B cell (primary cell): ENCODE measurements around the gene LRRN2. TPM values are rescaled to one million over a fixed set of nuclear protein-coding genes. Genes with fewer than 3 reads are reported as not detected.

ENCODE experiments used
- ATAC-seq: fragments of 200-7000 bp; cut with Tn5 transposase; one replicate; pipeline ENCODE4 v1.10.0; 2021; ENCODE audit warnings: low read depth, mild to moderate bottlenecking, moderate number of reproducible peaks, moderate library complexity
- CTCF ChIA-PET: fragments of 350-600 bp; sonication (Branson Sonifier 250); formaldehyde crosslinking; loops from one replicate; lab custom pipeline; 2021; ENCODE audit warnings: antibody characterized with exemption, inconsistent platforms; lab: Charles Lee
- POLR2A ChIA-PET: fragments of 350-600 bp; sonication (Branson Sonifier 250); formaldehyde crosslinking; loops from one replicate; lab custom pipeline; 2021; ENCODE audit warnings: antibody characterized with exemption; lab: Charles Lee
- DNase-seq: peaks from one replicate; pipeline ENCODE4 v3.0.0; 2013
- H2AFZ ChIP-seq: 2 replicates; pipeline ENCODE4 v1.6.1; 2012; ENCODE audit warnings: mild to moderate bottlenecking, low read depth, low read length; ENCODE audit not compliant: insufficient read depth, poor library complexity, severe bottlenecking
- H3K27ac ChIP-seq, 2 donors: 1 replicate in 1 of 2; 2 replicates in 1 of 2; pipeline ENCODE4 v1.5.1; 2012 to 2013; ENCODE audit warnings: low read length in 2 of 2, mild to moderate bottlenecking in 2 of 2, moderate library complexity in 1 of 2
- H3K27me3 ChIP-seq, 4 experiments: fragments of 200-600 bp in 1 of 4; sonication (generic) in 1 of 4; replicated peaks in 1 of 4; 1 replicate in 2 of 4; 2 replicates in 2 of 4; pipeline versions ENCODE4 v1.6.1 to v1.7.0; 2013 to 2016; ENCODE audit warnings: low read length in 3 of 4, mild to moderate bottlenecking in 2 of 4, mixed read lengths in 1 of 4, moderate library complexity in 1 of 4; ENCODE audit not compliant: insufficient read depth in 4 of 4, control insufficient read depth in 3 of 4; ENCODE audit errors: control extremely low read depth in 1 of 4
- H3K36me3 ChIP-seq, 2 experiments: replicated peaks in 1 of 2; 1 replicate in 1 of 2; 2 replicates in 1 of 2; pipeline versions ENCODE4 v1.6.1 to v1.7.1; 2013; ENCODE audit warnings: low read length in 1 of 2; ENCODE audit not compliant: insufficient read depth in 2 of 2, control insufficient read depth in 1 of 2; ENCODE audit errors: control extremely low read depth in 1 of 2, extremely low read depth in 1 of 2
- H3K4me1 ChIP-seq, 2 donors: fragments of 200-600 bp in 1 of 2; sonication (generic) in 1 of 2; 1 replicate in 1 of 2; 2 replicates in 1 of 2; pipeline versions ENCODE4 v1.5.1 to v1.6.1; 2013 to 2017; ENCODE audit warnings: low read length in 2 of 2; ENCODE audit not compliant: control insufficient read depth in 2 of 2, insufficient read depth in 2 of 2
- H3K4me2 ChIP-seq: replicated peaks from 2 replicates; pipeline ENCODE3; 2012; ENCODE audit warnings: mild to moderate bottlenecking, low read depth, low read length; ENCODE audit not compliant: poor library complexity, severe bottlenecking
- H3K4me3 ChIP-seq, 5 experiments: fragments of 200-600 bp in 1 of 5; sonication (generic) in 1 of 5; 1 replicate in 3 of 5; 2 replicates in 2 of 5; pipeline versions ENCODE4 v1.5.1 to v1.7.0; 2011 to 2016; ENCODE audit warnings: low read length in 4 of 5, mild to moderate bottlenecking in 4 of 5, low read depth in 2 of 5, control low read depth in 1 of 5, moderate library complexity in 1 of 5; ENCODE audit not compliant: insufficient read depth in 1 of 5; ENCODE audit errors: control extremely low read depth in 1 of 5, extremely low read depth in 1 of 5
- H3K79me2 ChIP-seq: fragments of 200-600 bp; sonication (generic); one replicate; pipeline ENCODE4 v1.6.0; 2016; ENCODE audit warnings: low read length; ENCODE audit not compliant: control insufficient read depth, insufficient read depth
- H3K9ac ChIP-seq: fragments of 200-600 bp; sonication (generic); 2 replicates; pipeline ENCODE4 v1.6.1; 2017; ENCODE audit warnings: mild to moderate bottlenecking, low read length, moderate library complexity
- H3K9me3 ChIP-seq, 3 donors: one replicate each; pipeline versions ENCODE4 v1.6.1 to v1.7.1; 2013; ENCODE audit warnings: low read length in 2 of 3; ENCODE audit not compliant: control insufficient read depth in 2 of 3, insufficient read depth in 1 of 3; ENCODE audit errors: control extremely low read depth in 1 of 3
- H4K20me1 ChIP-seq: 2 replicates; pipeline ENCODE4 v1.6.0; 2012; ENCODE audit warnings: mild to moderate bottlenecking, low read length; ENCODE audit not compliant: insufficient read depth, control insufficient read depth, poor library complexity, severe bottlenecking
- H3K27ac Mint-ChIP-seq: one replicate; pipeline ENCODE4 v1.8.0; 2021; ENCODE audit warnings: mixed read lengths
- H3K27me3 Mint-ChIP-seq: one replicate; pipeline ENCODE4 v1.8.0; 2021; ENCODE audit warnings: mixed read lengths
- H3K4me1 Mint-ChIP-seq: one replicate; pipeline ENCODE4 v1.8.0; 2021; ENCODE audit warnings: mixed read lengths
- H3K4me3 Mint-ChIP-seq: one replicate; pipeline ENCODE4 v1.8.0; 2021; ENCODE audit warnings: mixed read lengths
- H3K9me3 Mint-ChIP-seq: one replicate; pipeline ENCODE4 v1.8.0; 2022; ENCODE audit warnings: mixed read lengths; ENCODE audit not compliant: insufficient read depth
- EZH2 ChIP-seq: IDR thresholded peaks from 2 replicates; pipeline ENCODE4 v1.6.1; 2012; ENCODE audit warnings: borderline replicate concordance, low read depth, mild to moderate bottlenecking, moderate library complexity, low read length; ENCODE audit not compliant: insufficient read depth, poor library complexity, severe bottlenecking
- WGBS: methylation state at CpG from one replicate; pipeline ENCODE4 v1.1.5; 2013; ENCODE audit warnings: missing lambda C conversion rate; ENCODE audit not compliant: insufficient coverage; 5-methylcytosine and 5-hydroxymethylcytosine counted together
- intact Hi-C: fragments of 100-400 bp; cut with micrococcal nuclease; formaldehyde crosslinking; loops from one replicate; pipeline ENCODE4 v1.10.0; 2022
- polyA plus RNA-seq: library from polyadenylated mRNA; depleted of rRNA; stranded (reverse); fragments of >200 nt; gene quantifications from 2 replicates; pipeline ENCODE4 v1.2.3, GENCODE V29; 2012
- total RNA-seq, 2 donors: library from RNA; stranded (reverse); fragments of 120-200 nt in 1 of 2; gene quantifications; 1 replicate in 1 of 2; 2 replicates in 1 of 2; pipeline versions ENCODE4 v1.2.3 to v1.2.4, GENCODE V29; 2013 to 2022
- TF ChIP-seq, protein P1 (sequence below): fragments of 200-600 bp; IDR thresholded peaks from one replicate; pipeline ENCODE4 v1.8.0; 2022; ENCODE audit warnings: antibody characterized with exemption, mild to moderate bottlenecking

Gene LRRN2
- total and polyA plus RNA-seq, 2 donors (not counting 1 experiment from before 2014, with no cell fraction given), result not detected

DNA sequence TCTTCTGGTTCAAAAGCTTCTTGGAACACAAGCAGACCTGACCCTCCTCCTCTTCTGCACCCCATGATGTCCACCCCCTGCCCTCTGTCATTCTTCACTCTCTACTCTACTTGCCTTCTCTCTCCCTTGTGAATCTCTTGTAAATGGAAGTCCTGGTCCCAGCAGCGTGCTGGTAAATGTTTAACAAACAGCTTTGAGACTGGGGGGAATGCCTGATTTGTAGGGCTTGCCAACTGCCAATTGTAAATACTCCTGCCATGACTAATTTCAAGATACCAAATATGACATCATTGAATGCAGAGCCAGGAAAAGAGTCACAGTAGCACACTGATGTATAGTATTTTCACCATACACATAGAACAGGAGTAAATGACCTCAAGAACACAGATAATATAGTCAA, 40.9 kb upstream of the LRRN2 start:
- no peak overlapping the region for H3K9ac ChIP-seq
- no peak overlapping the region for H3K4me2 ChIP-seq

DNA sequence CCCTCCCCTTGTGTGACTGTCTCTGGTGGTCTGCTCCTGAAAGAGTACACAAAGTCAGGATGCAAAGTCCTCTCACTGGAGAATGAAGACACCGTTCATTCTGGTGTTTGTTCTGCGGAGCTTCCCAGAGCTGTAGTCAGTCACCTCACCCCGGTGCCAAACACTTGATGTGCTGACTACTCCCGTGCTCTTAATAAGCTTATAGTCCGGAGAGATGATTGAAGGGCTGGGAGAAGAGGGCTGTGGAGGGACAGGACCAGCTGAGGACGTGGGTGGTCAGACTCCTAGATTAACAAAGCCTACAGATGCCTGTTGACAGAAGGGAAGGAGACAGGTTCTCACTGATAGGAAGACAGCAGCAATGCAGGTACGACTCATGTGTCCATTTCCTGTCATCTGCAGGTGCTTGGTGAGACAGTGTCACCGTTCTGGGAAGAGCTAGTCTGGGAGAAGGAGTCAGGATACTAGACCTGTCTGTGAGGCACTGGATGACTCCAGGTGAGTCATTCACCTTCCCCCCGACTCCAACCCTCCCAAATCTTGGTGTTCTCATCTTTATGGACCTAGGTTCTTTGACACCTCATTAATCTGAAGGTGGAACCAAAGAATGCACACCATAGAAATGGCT, 40.4 kb upstream of the LRRN2 start:
- Mint-ChIP-seq H3K27ac (no peak overlapping the region), H3K4me1 (no peaks in the 10 kb centered on the region), H3K27me3 (peaks cover 24% of the 10 kb centered on the region), H3K4me3 (no peak overlapping the region), H3K9me3 (no peaks in the 10 kb centered on the region)
- Histone ChIP-seq H3K27ac (no peak overlapping the region), H4K20me1 (no peaks in the 10 kb centered on the region), H2AFZ (no peak overlapping the region), H3K9me3 (no peaks in the 10 kb centered on the region), H3K4me3 (no peak overlapping the region), H3K36me3 (no peaks in the 10 kb centered on the region), H3K79me2 (no peaks in the 10 kb centered on the region), H3K27me3 (peaks cover 0 to 6% (median under 1%) of the 10 kb centered on the region in 4 experiments), H3K9ac (no peak overlapping the region), H3K4me2 (no peak overlapping the region), H3K4me1 (no peaks in the 10 kb centered on the region)
- DNase-seq (no peak), ATAC-seq (no peak)
- WGBS, result 83% methylated on average over 7 of the region's 9 CpGs
- POLR2A ChIA-PET, result no interaction called here
- intact Hi-C loops, result no loop called here
- no peak for TF ChIP-seq EZH2
- TF ChIP-seq, protein P1, sequence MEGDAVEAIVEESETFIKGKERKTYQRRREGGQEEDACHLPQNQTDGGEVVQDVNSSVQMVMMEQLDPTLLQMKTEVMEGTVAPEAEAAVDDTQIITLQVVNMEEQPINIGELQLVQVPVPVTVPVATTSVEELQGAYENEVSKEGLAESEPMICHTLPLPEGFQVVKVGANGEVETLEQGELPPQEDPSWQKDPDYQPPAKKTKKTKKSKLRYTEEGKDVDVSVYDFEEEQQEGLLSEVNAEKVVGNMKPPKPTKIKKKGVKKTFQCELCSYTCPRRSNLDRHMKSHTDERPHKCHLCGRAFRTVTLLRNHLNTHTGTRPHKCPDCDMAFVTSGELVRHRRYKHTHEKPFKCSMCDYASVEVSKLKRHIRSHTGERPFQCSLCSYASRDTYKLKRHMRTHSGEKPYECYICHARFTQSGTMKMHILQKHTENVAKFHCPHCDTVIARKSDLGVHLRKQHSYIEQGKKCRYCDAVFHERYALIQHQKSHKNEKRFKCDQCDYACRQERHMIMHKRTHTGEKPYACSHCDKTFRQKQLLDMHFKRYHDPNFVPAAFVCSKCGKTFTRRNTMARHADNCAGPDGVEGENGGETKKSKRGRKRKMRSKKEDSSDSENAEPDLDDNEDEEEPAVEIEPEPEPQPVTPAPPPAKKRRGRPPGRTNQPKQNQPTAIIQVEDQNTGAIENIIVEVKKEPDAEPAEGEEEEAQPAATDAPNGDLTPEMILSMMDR, result no peak
- CTCF ChIA-PET, result interaction anchor here (0.7 to 1.3 kb wide), 2 partner anchors 21 to 560 kb away, joined by 3 to 4 read pairs; partner anchors contain the start of gene REN

More for the DNA sequence above, 40.9 kb upstream of the LRRN2 start:
- no peak overlapping the region for H3K27ac Mint-ChIP-seq
- Histone ChIP-seq H3K4me1 (no peaks in the 10 kb centered on the region), H3K27me3 (peaks cover 0 to 6% (median under 1%) of the 10 kb centered on the region in 4 experiments), H3K9me3 (no peaks in the 10 kb centered on the region), H2AFZ (no peak overlapping the region), H4K20me1 (no peaks in the 10 kb centered on the region), H3K79me2 (no peaks in the 10 kb centered on the region), H3K27ac (no peak overlapping the region), H3K4me3 (no peak overlapping the region), H3K36me3 (no peaks in the 10 kb centered on the region)
- H3K4me1 Mint-ChIP-seq, result no peaks in the 10 kb centered on the region
- ATAC-seq, result no peak
- H3K9me3 Mint-ChIP-seq, result no peaks in the 10 kb centered on the region
- POLR2A ChIA-PET, result no interaction called here
- no peak overlapping the region for H3K4me3 Mint-ChIP-seq
- TF ChIP-seq, protein P1, result no peak
- no peak for TF ChIP-seq EZH2
- CTCF ChIA-PET, result no interaction called here
- WGBS, result no CpG with 5 or more reads among the region's 1 CpG
- intact Hi-C loops, result no loop called here
- DNase-seq, result no peak
- peaks cover 25% of the 10 kb centered on the region for H3K27me3 Mint-ChIP-seq
